Fibroblast of lung (primary cell): ENCODE measurements around the gene CCDC187. TPM values are rescaled to one million over a fixed set of nuclear protein-coding genes. Genes with fewer than 3 reads are reported as not detected.

ENCODE experiments used
- DNase-seq, 2 donors: peaks; one replicate each; pipeline versions ENCODE4 v3.0.0 to v3.0.0-alpha.2; 2010; ENCODE audit warnings: low read depth in 2 of 2
- H2AFZ ChIP-seq: 2 replicates; pipeline ENCODE4 v1.5.1; 2012; ENCODE audit warnings: low read length, control low read depth, inconsistent platforms
- H3K27ac ChIP-seq: 2 replicates; pipeline ENCODE4 v1.5.1; 2011; ENCODE audit warnings: low read length, control low read depth; ENCODE audit not compliant: insufficient read depth
- H3K27me3 ChIP-seq: 2 replicates; pipeline ENCODE4 v1.5.1; 2011; ENCODE audit warnings: mild to moderate bottlenecking, low read length; ENCODE audit not compliant: control insufficient read depth, insufficient read depth
- H3K36me3 ChIP-seq: 2 replicates; pipeline ENCODE4 v1.5.1; 2011; ENCODE audit warnings: low read length; ENCODE audit not compliant: control insufficient read depth, insufficient read depth
- H3K4me1 ChIP-seq: 2 replicates; pipeline ENCODE4 v1.5.1; 2011; ENCODE audit warnings: low read length; ENCODE audit not compliant: control insufficient read depth, insufficient read depth; ENCODE audit errors: extremely low read depth
- H3K4me2 ChIP-seq: 2 replicates; pipeline ENCODE4 v1.5.1; 2011; ENCODE audit warnings: low read length, control low read depth; ENCODE audit not compliant: insufficient read depth; ENCODE audit errors: extremely low read depth
- H3K4me3 ChIP-seq, 4 experiments: fragments of 200-600 bp in 1 of 4; sonication (generic) in 1 of 4; replicated peaks in 1 of 4; 2 replicates each; pipeline ENCODE4 v1.5.1; 2011 to 2016; ENCODE audit warnings: low read length in 4 of 4, low read depth in 3 of 4, mild to moderate bottlenecking in 3 of 4, control low read depth in 2 of 4, inconsistent platforms in 1 of 4, mixed read lengths in 1 of 4; ENCODE audit not compliant: insufficient read depth in 1 of 4; ENCODE audit errors: control extremely low read depth in 1 of 4
- H3K79me2 ChIP-seq: 2 replicates; pipeline ENCODE4 v1.5.1; 2012; ENCODE audit warnings: mild to moderate bottlenecking, low read length, inconsistent platforms; ENCODE audit not compliant: control insufficient read depth, insufficient read depth
- H3K9ac ChIP-seq: 2 replicates; pipeline ENCODE4 v1.5.1; 2011; ENCODE audit warnings: mild to moderate bottlenecking, low read length, control low read depth; ENCODE audit not compliant: insufficient read depth
- H3K9me3 ChIP-seq: 2 replicates; pipeline ENCODE4 v1.5.1; 2012; ENCODE audit warnings: low read depth, low read length; ENCODE audit not compliant: control insufficient read depth, insufficient read depth
- H4K20me1 ChIP-seq: 2 replicates; pipeline ENCODE4 v1.5.1; 2011; ENCODE audit warnings: low read length; ENCODE audit not compliant: control insufficient read depth, insufficient read depth; ENCODE audit errors: extremely low read depth
- EZH2 ChIP-seq: IDR thresholded peaks from 2 replicates; pipeline ENCODE4 v1.5.1; 2012; ENCODE audit warnings: low read length, control low read depth, mild to moderate bottlenecking; ENCODE audit errors: missing control alignments
- polyA plus RNA-seq, 2 donors: library from polyadenylated mRNA; depleted of rRNA in 1 of 2; stranded (reverse) in 1 of 2; unstranded in 1 of 2; fragments of >200 nt; gene quantifications; 2 replicates each; pipeline ENCODE4 v1.2.1, GENCODE V29; 2011 to 2012; ENCODE audit warnings: missing spikeins in 1 of 2
- total RNA-seq: library from RNA; depleted of rRNA; stranded (reverse); fragments of >200 nt; gene quantifications from 2 replicates; pipeline ENCODE4 v1.2.1, GENCODE V29; 2014
- TF ChIP-seq, protein P1 (sequence below), 2 donors: IDR thresholded peaks in 1 of 2; conservative IDR thresholded peaks in 1 of 2; 1 replicate in 1 of 2; 2 replicates in 1 of 2; pipeline ENCODE4 v1.5.1; 2011 to 2012; ENCODE audit warnings: low read length in 2 of 2, control low read depth in 1 of 2, inconsistent platforms in 1 of 2, low read depth in 1 of 2, mild to moderate bottlenecking in 1 of 2

The CCDC187 gene
- total and polyA plus RNA-seq, 2 donors (not counting 1 experiment from before 2014, with no cell fraction given) = not detected

DNA sequence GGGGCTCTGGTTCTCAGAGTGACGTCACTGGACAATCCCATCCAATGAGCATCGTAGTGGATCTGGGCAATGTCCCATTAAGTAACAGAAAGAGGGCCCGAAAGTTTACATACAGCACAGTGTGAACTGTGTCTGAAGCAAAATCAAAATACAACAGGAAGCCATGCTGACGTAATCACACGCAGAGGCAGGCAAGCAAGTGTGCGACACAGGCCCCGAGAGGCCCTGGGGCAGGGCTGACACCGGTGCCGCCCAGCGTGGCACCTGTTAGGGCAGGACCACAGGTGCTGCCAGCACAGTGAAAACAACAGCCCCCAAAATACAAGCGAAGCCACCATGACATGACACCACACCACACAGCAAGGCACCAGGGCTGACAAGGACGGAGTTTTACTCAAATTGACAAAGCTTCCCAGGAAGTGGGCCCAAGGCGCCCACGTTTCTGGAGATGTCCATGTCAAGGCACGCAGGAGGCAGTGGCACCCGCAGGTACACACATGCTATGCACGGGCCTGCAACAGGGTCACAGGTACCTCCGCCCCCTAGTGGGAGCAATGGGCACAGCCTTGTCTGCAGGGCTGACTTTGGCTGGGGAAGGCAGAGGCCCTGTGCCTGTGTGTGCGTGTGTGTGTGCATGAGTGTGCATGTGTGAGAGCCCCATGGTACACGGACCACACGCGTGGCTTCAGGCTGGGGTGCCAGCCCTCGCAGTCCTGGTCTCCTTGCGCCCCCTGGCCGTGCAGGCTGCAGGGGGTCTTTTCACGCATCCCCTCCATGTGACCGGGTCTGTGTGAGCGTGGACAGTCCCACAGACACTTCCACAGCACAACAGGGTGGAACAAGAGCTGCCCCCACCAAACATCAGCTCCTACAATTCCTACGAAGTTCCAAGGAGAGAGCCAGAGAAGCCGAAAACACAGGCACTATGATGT is 77.9 kb downstream of the CCDC187 start:
- no peaks in the 10 kb centered on the region for H3K4me1 ChIP-seq
- H3K9ac ChIP-seq = no peak overlapping the region
- TF ChIP-seq EZH2 = no peak
- TF ChIP-seq, protein P1, sequence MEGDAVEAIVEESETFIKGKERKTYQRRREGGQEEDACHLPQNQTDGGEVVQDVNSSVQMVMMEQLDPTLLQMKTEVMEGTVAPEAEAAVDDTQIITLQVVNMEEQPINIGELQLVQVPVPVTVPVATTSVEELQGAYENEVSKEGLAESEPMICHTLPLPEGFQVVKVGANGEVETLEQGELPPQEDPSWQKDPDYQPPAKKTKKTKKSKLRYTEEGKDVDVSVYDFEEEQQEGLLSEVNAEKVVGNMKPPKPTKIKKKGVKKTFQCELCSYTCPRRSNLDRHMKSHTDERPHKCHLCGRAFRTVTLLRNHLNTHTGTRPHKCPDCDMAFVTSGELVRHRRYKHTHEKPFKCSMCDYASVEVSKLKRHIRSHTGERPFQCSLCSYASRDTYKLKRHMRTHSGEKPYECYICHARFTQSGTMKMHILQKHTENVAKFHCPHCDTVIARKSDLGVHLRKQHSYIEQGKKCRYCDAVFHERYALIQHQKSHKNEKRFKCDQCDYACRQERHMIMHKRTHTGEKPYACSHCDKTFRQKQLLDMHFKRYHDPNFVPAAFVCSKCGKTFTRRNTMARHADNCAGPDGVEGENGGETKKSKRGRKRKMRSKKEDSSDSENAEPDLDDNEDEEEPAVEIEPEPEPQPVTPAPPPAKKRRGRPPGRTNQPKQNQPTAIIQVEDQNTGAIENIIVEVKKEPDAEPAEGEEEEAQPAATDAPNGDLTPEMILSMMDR (conservative IDR thresholded peaks at IDR 0.05 in 1 of 2, IDR thresholded peaks at IDR 0.05 in 1 of 2; ENCODE audit: low read depth in 1 of 2, low read length in 2 of 2) = peak; percentile 75 to 96
- H3K4me2 ChIP-seq = no peak overlapping the region
- H3K27ac ChIP-seq = no peak overlapping the region
- no peaks in the 10 kb centered on the region for H4K20me1 ChIP-seq
- H3K79me2 ChIP-seq = no peaks in the 10 kb centered on the region
- no peaks in the 10 kb centered on the region for H3K27me3 ChIP-seq
- peak; percentile 32 to 47 for DNase-seq
- H2AFZ ChIP-seq = no peak overlapping the region
- H3K4me3 ChIP-seq = no peak overlapping the region
- no peaks in the 10 kb centered on the region for H3K9me3 ChIP-seq
- H3K36me3 ChIP-seq = peaks cover 5% of the 10 kb centered on the region

DNA sequence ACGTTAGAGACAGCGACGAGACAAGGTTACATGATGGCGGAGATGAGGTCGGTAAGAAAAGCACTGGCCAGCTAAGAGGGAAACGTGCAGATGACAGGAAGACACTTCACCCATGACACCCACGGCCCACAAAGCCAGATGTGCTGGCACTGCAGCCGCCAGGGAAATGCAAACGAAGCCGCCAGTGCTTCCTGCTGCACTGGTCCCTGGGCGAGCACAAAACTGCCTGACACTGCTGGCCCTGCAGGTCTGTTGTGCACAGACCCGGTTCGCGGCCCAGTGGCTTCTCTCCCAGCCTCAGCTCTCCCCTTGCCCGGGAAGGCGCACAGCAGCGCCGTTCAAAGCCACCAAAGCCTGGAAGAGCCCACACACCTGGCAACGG is 78.5 kb downstream of the CCDC187 start:
- Histone ChIP-seq H4K20me1 (no peaks in the 10 kb centered on the region), H3K4me2 (no peak overlapping the region), H3K9ac (no peak overlapping the region), H2AFZ (no peak overlapping the region), H3K79me2 (no peaks in the 10 kb centered on the region), H3K9me3 (no peaks in the 10 kb centered on the region), H3K27me3 (no peaks in the 10 kb centered on the region), H3K36me3 (peaks cover 5% of the 10 kb centered on the region), H3K4me1 (no peaks in the 10 kb centered on the region), H3K27ac (no peak overlapping the region), H3K4me3 (no peak overlapping the region)
- TF ChIP-seq, protein P1 (conservative IDR thresholded peaks at IDR 0.05 in 1 of 2, IDR thresholded peaks at IDR 0.05 in 1 of 2; ENCODE audit: low read depth in 1 of 2, low read length in 2 of 2) = no peak
- TF ChIP-seq EZH2 = no peak
- DNase-seq = no peak

DNA sequence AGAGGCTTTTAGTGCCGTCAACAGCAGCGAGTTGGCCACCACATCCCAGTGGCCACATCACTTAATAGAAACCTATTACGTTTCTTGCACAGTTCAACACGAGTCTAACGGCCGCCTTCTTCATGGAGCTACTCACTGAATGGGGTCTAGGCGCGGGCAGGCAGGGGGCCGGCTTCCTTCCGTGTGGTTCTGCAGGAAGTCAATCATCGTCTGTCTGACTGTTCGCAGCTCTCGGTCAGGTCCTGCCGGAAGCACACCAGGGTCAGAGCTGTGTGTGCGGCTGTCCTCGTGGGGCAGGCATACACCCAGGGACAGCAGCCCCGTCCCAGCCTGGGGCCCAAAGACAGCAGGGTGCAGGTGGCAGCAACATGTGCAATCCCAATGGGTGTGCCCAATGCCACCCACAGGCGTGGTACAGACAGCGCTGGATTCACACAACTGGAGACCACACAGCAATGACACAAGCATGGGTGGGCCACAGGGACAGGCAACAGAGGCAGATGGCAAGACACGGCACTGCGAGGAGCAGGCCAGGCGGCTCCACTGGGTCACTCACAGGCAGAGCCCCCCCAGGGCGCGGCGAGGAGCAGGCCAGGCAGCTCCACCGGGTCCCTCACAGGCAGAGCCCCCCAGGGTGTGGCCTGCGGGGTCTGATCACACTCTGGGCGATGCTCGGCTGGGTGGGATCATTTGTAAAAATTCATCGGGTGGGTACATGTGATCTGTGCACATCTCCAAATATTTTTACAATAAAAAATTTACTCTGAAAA is 79.8 kb downstream of the CCDC187 start:
- H3K27me3 ChIP-seq = no peaks in the 10 kb centered on the region
- H3K4me1 ChIP-seq = no peaks in the 10 kb centered on the region
- no peak overlapping the region for H3K9ac ChIP-seq
- TF ChIP-seq EZH2 = no peak
- TF ChIP-seq, protein P1 (conservative IDR thresholded peaks at IDR 0.05 in 1 of 2, IDR thresholded peaks at IDR 0.05 in 1 of 2; ENCODE audit: low read depth in 1 of 2, low read length in 2 of 2) = no peak
- H2AFZ ChIP-seq = no peak overlapping the region
- H3K36me3 ChIP-seq = peaks cover 5% of the 10 kb centered on the region
- H3K9me3 ChIP-seq = no peaks in the 10 kb centered on the region
- no peaks in the 10 kb centered on the region for H4K20me1 ChIP-seq
- no peaks in the 10 kb centered on the region for H3K79me2 ChIP-seq
- no peak overlapping the region for H3K4me2 ChIP-seq
- DNase-seq = no peak
- H3K27ac ChIP-seq = no peak overlapping the region
- no peak overlapping the region for H3K4me3 ChIP-seq
